Measurements from ENCODE around the gene CTTN.
A peak's percentile ranks its signal among the peaks of the same experiment; 100 is the strongest.

CTTN gene

DNA sequence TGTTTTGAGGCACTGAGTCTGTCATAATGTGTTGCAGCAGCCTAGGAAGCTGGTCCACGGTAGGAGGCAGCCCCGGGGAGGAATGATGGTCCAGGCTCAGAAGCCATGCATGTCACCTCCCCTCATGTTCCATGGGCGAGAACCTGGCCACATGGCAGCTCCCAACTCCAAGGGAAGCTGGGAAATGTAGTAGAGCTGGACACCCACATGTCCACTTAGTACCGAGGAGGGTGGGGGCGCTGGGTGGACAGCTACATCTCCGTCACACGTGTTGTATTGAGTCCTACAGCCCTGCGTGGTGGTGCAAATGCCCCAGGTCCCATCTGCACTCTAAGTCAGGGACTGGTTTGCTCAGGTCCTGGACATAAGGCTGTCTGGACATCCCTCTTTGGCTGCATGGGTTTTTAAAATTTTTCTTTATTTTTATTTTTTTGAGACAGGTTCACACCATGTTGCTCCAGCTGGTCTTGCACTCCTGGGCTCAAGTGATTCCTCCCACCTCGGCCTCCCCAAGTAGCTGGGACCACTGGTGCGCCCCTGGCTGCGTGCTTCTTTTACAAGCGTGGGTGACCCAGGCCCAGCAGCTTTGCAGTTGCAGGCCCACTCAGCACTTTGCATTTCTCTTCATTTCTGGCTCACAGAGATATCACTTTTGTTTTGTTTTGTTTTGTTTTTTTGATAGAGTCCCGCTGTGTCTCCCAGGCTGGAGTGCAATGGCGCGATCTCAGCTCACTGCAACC lies 3.9 kb upstream of the CTTN start:
- Histone ChIP-seq H4K20me1 (ENCODE audit: insufficient read depth, low read length) (no peaks in the 10 kb centered on the region), H3K9ac (ENCODE audit: low read length) (no peak overlapping the region), H3K4me3 (ENCODE audit: low read depth, low read length, poor library complexity, severe bottlenecking) (no peak overlapping the region), H3K4me1 (ENCODE audit: insufficient read depth, low read length, severe bottlenecking) (peaks cover 13% of the 10 kb centered on the region), H3K4me2 (ENCODE audit: low read length) (no peak overlapping the region), H3K9me2 (ENCODE audit: low read depth, low read length) (no peaks in the 10 kb centered on the region), H3F3A (ENCODE audit: insufficient read depth, low read length) (no peaks in the 10 kb centered on the region), H3K27ac (ENCODE audit: low read depth, low read length, poor library complexity, severe bottlenecking) (no peak overlapping the region), H2AFZ (ENCODE audit: low read length) (no peak overlapping the region), H3K36me3 (ENCODE audit: insufficient read depth, low read length) (no peaks in the 10 kb centered on the region), H3K9me3 (ENCODE audit: low read length) (no peaks in the 10 kb centered on the region), H3K79me2 (ENCODE audit: insufficient read depth, low read length) (no peaks in the 10 kb centered on the region), H3K27me3 (ENCODE audit: insufficient read depth, low read length) (0 out of 2 replicates have a peak, but pooled peaks cover 3% of the 10 kb centered on the region)
- TF ChIP-seq, protein P1, sequence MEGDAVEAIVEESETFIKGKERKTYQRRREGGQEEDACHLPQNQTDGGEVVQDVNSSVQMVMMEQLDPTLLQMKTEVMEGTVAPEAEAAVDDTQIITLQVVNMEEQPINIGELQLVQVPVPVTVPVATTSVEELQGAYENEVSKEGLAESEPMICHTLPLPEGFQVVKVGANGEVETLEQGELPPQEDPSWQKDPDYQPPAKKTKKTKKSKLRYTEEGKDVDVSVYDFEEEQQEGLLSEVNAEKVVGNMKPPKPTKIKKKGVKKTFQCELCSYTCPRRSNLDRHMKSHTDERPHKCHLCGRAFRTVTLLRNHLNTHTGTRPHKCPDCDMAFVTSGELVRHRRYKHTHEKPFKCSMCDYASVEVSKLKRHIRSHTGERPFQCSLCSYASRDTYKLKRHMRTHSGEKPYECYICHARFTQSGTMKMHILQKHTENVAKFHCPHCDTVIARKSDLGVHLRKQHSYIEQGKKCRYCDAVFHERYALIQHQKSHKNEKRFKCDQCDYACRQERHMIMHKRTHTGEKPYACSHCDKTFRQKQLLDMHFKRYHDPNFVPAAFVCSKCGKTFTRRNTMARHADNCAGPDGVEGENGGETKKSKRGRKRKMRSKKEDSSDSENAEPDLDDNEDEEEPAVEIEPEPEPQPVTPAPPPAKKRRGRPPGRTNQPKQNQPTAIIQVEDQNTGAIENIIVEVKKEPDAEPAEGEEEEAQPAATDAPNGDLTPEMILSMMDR (IDR thresholded peaks at IDR 0.05; ENCODE audit: low read length), result no peak
- TF ChIP-seq EZH2 (IDR thresholded peaks at IDR 0.05; ENCODE audit: borderline replicate concordance, low read length), result no peak

DNA sequence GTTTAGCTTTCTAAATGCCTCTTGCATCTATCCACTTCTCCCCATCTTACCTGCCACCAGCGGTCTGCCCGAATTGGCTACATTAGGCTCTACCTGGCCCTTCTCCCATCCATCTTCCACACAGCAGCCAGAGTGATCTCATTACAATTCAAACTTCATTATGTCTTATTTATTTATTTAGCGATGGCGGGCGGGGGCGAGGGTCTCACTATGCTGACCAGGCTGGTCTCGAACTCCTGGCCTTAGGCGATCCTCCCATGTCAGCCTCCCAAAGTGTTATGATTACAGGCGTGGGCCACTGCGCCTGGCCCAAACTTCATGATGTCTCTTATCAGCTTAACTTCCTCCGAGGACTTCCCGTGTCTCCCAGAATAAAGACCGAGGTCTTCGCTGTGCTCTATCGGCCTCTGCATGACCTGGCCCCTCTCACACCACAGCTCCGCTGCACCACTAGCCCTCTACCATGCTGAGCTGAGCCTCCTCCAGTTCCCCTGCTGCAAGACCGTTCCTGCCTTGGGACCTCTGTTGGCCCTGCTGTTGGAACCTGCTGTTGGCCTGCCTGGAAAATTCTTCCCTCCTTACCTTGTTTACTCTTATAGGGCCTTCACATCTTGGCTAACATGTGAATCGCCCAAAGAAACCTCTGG lies 870 bp upstream of the CTTN start:
- H3K4me3 ChIP-seq (ENCODE audit: low read depth, low read length, poor library complexity, severe bottlenecking), result peak overlapping the region; percentile 60
- no peak for TF ChIP-seq EZH2 (IDR thresholded peaks at IDR 0.05; ENCODE audit: borderline replicate concordance, low read length)
- TF ChIP-seq, protein P1 (IDR thresholded peaks at IDR 0.05; ENCODE audit: low read length), result no peak
- no peaks in the 10 kb centered on the region for H3K9me2 ChIP-seq (ENCODE audit: low read depth, low read length)
- peak overlapping the region; percentile 11; the same call in 1 of the 2 replicates for H3K9ac ChIP-seq (ENCODE audit: low read length)
- H3K4me2 ChIP-seq (ENCODE audit: low read length), result peak overlapping the region; percentile 86
- H4K20me1 ChIP-seq (ENCODE audit: insufficient read depth, low read length), result no peaks in the 10 kb centered on the region
- no peaks in the 10 kb centered on the region for H3K36me3 ChIP-seq (ENCODE audit: insufficient read depth, low read length)
- H2AFZ ChIP-seq (ENCODE audit: low read length), result no peak overlapping the region
- no peaks in the 10 kb centered on the region for H3K79me2 ChIP-seq (ENCODE audit: insufficient read depth, low read length)
- no peak overlapping the region for H3K27ac ChIP-seq (ENCODE audit: low read depth, low read length, poor library complexity, severe bottlenecking)
- peaks cover 13% of the 10 kb centered on the region for H3K4me1 ChIP-seq (ENCODE audit: insufficient read depth, low read length, severe bottlenecking)
- H3K27me3 ChIP-seq (ENCODE audit: insufficient read depth, low read length), result peaks cover 6% of the 10 kb centered on the region; the same call in 1 of the 2 replicates
- no peaks in the 10 kb centered on the region for H3K9me3 ChIP-seq (ENCODE audit: low read length)
- no peaks in the 10 kb centered on the region for H3F3A ChIP-seq (ENCODE audit: insufficient read depth, low read length)

DNA sequence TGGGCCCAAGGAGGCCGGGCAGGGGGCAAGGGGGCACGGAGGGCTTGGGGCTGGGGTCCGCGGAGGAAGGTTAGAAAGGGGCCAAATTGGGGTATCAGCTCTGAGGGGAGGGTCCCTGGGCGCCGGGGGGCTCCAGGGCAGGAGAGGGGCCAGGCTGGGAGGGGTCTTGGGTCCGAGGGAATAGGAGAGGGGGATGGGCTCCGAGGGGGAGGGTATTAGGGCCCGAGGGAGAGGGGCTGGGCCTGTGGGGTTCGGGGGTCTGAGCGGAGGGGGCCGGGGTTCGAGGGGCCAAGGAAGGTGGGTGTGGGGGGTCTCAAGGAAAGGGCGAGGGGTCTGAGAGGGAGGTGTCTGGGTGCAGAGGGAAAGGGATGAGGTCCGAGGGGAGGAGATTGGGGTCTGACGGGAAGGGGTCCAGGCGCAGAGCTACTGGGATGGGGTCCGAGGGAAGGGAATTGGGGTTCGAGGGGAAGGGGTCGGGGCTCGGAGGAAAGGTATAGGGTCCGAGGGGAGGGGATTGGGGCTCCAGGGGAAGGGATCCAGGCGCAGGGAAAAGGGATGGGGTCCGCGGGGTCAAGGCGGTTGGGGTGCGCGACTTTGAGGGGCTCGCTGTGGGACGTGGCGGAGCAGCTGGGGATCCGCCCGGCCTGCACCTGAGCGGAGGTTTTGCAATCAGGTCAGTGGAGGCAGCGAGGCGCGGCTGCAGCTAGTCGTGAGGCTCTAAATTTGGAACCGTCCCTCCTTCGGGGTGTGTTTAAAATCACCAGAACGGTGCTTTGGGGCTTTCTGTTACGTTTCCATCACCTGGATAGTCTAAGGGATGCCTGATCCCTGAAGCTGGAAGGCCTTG lies 728 bp downstream of the CTTN start:
- no peak overlapping the region for H2AFZ ChIP-seq (ENCODE audit: low read length)
- H3K27me3 ChIP-seq (ENCODE audit: insufficient read depth, low read length), result peaks cover 4% of the 10 kb centered on the region; the same call in 1 of the 2 replicates
- H3K9ac ChIP-seq (ENCODE audit: low read length), result no peak overlapping the region
- H3K4me2 ChIP-seq (ENCODE audit: low read length), result 0 out of 2 replicates have a peak overlapping the region, but pooled peaks have one; percentile 86
- H3K36me3 ChIP-seq (ENCODE audit: insufficient read depth, low read length), result no peaks in the 10 kb centered on the region
- no peaks in the 10 kb centered on the region for H3F3A ChIP-seq (ENCODE audit: insufficient read depth, low read length)
- H3K79me2 ChIP-seq (ENCODE audit: insufficient read depth, low read length), result no peaks in the 10 kb centered on the region
- H3K4me1 ChIP-seq (ENCODE audit: insufficient read depth, low read length, severe bottlenecking), result peaks cover 13% of the 10 kb centered on the region
- peak overlapping the region; percentile 60 for H3K4me3 ChIP-seq (ENCODE audit: low read depth, low read length, poor library complexity, severe bottlenecking)
- no peaks in the 10 kb centered on the region for H3K9me2 ChIP-seq (ENCODE audit: low read depth, low read length)
- H3K9me3 ChIP-seq (ENCODE audit: low read length), result no peaks in the 10 kb centered on the region
- TF ChIP-seq EZH2 (IDR thresholded peaks at IDR 0.05; ENCODE audit: borderline replicate concordance, low read length), result no peak
- TF ChIP-seq, protein P1 (IDR thresholded peaks at IDR 0.05; ENCODE audit: low read length), result no peak
- no peaks in the 10 kb centered on the region for H4K20me1 ChIP-seq (ENCODE audit: insufficient read depth, low read length)
- H3K27ac ChIP-seq (ENCODE audit: low read depth, low read length, poor library complexity, severe bottlenecking), result no peak overlapping the region

Data from OCI-LY1 (cell line).